Measurements from ENCODE around the gene CHDH. TPM values are rescaled to one million over a fixed set of nuclear protein-coding genes. Genes with fewer than 3 reads are reported as not detected.

Gene CHDH
- total RNA-seq, 2 experiments from 2014 or later: 0.03 to 2.3 TPM

DNA sequence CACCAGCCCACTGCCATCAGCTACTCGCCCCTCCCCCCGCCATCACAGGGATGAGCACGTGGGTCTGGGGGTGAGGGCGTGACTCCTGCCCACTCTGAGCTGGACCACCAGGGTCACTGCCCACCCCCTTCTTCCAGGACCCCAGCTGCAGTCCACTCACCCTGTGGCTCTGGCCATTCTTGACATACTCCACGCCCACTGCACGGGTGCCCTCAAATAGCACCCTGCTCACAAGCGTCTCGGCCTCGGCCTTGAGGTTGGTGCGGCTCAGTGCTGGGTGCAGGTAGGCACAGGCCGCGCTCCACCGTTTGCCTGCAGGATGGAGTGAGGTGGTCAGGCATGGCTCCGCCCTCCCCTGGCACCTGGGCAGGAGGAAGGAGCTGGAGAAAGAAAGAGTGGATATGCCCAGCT is 23.9 kb downstream of the CHDH start:
- Histone ChIP-seq H4K20me1 (ENCODE audit: insufficient read depth, low read length) (no peaks in the 10 kb centered on the region), H3K9me2 (ENCODE audit: insufficient read depth, low read length) (no peaks in the 10 kb centered on the region), H3K36me3 (ENCODE audit: insufficient read depth, low read length) (no peaks in the 10 kb centered on the region), H3K27ac (ENCODE audit: low read depth, low read length, poor library complexity, severe bottlenecking) (no peak overlapping the region), H3K9me3 (ENCODE audit: low read length) (no peaks in the 10 kb centered on the region), H3K4me2 (ENCODE audit: low read length) (no peak overlapping the region), H2AFZ (ENCODE audit: low read length) (no peak overlapping the region), H3K4me3 (ENCODE audit: low read depth, low read length, poor library complexity, severe bottlenecking) (no peak overlapping the region), H3K4me1 (ENCODE audit: insufficient read depth, low read length, poor library complexity, severe bottlenecking) (no peaks in the 10 kb centered on the region), H3K79me2 (ENCODE audit: insufficient read depth, low read depth, low read length) (no peaks in the 10 kb centered on the region)
- ChIA-PET POLR2A (interaction anchor here (0.6 to 0.7 kb wide), 2 partner anchors 17 to 114 kb away, joined by 3 read pairs; no protein-coding TSS in a partner anchor), CTCF (ENCODE audit: unreplicated experiment) (no interaction called here)
- intact Hi-C loops (cut with micrococcal nuclease; ENCODE audit: unreplicated experiment): no loop called here
- no peak for TF ChIP-seq EZH2phosphoT487 (IDR thresholded peaks at IDR 0.05; ENCODE audit: borderline replicate concordance, low read depth, low read length)
- TF ChIP-seq, protein P1, sequence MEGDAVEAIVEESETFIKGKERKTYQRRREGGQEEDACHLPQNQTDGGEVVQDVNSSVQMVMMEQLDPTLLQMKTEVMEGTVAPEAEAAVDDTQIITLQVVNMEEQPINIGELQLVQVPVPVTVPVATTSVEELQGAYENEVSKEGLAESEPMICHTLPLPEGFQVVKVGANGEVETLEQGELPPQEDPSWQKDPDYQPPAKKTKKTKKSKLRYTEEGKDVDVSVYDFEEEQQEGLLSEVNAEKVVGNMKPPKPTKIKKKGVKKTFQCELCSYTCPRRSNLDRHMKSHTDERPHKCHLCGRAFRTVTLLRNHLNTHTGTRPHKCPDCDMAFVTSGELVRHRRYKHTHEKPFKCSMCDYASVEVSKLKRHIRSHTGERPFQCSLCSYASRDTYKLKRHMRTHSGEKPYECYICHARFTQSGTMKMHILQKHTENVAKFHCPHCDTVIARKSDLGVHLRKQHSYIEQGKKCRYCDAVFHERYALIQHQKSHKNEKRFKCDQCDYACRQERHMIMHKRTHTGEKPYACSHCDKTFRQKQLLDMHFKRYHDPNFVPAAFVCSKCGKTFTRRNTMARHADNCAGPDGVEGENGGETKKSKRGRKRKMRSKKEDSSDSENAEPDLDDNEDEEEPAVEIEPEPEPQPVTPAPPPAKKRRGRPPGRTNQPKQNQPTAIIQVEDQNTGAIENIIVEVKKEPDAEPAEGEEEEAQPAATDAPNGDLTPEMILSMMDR (conservative IDR thresholded peaks at IDR 0.05; ENCODE audit: low read length): no peak
- no TSS peak for BruUV-seq (replicated peaks)
- no peak for DNase-seq (ENCODE audit: low spot score)

DNA sequence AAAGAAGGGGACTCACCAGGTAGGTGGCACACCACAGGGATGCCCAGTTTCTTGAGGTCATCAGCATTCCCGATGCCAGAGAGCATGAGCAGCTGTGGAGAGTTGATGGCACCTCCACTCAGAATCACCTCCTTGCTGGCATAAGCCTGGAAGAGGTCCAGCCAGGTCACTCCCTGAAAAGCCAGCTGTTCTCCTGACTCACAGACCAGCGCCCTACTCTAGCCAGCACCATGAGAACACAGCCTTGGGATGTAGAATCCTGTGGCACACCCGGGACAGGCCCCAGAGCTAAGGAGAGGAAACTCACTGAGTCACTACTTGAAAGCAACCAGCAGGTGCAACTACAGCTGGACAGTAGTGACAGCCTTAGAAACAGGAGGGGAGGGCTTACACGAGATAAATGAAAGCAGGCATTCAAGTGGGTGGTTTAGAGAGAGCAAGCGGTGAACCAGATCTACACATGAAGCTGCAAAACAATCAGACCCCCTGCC is 24.5 kb downstream of the CHDH start:
- H4K20me1 ChIP-seq (ENCODE audit: insufficient read depth, low read length): no peaks in the 10 kb centered on the region
- no TSS peak for BruUV-seq (replicated peaks)
- no peak overlapping the region for H3K4me2 ChIP-seq (ENCODE audit: low read length)
- H2AFZ ChIP-seq (ENCODE audit: low read length): no peak overlapping the region
- H3K36me3 ChIP-seq (ENCODE audit: insufficient read depth, low read length): no peaks in the 10 kb centered on the region
- no peak for TF ChIP-seq EZH2phosphoT487 (IDR thresholded peaks at IDR 0.05; ENCODE audit: borderline replicate concordance, low read depth, low read length)
- TF ChIP-seq, protein P1 (conservative IDR thresholded peaks at IDR 0.05; ENCODE audit: low read length): no peak
- no peaks in the 10 kb centered on the region for H3K4me1 ChIP-seq (ENCODE audit: insufficient read depth, low read length, poor library complexity, severe bottlenecking)
- no peaks in the 10 kb centered on the region for H3K79me2 ChIP-seq (ENCODE audit: insufficient read depth, low read depth, low read length)
- DNase-seq (ENCODE audit: low spot score): no peak
- no peaks in the 10 kb centered on the region for H3K9me2 ChIP-seq (ENCODE audit: insufficient read depth, low read length)
- ChIA-PET POLR2A (interaction anchor here (0.7 kb wide), 1 partner anchor 113 kb away, joined by 3 read pairs; no protein-coding TSS in a partner anchor), CTCF (ENCODE audit: unreplicated experiment) (no interaction called here)
- intact Hi-C loops (cut with micrococcal nuclease; ENCODE audit: unreplicated experiment): no loop called here
- no peaks in the 10 kb centered on the region for H3K9me3 ChIP-seq (ENCODE audit: low read length)
- H3K27ac ChIP-seq (ENCODE audit: low read depth, low read length, poor library complexity, severe bottlenecking): no peak overlapping the region
- H3K4me3 ChIP-seq (ENCODE audit: low read depth, low read length, poor library complexity, severe bottlenecking): no peak overlapping the region

DNA sequence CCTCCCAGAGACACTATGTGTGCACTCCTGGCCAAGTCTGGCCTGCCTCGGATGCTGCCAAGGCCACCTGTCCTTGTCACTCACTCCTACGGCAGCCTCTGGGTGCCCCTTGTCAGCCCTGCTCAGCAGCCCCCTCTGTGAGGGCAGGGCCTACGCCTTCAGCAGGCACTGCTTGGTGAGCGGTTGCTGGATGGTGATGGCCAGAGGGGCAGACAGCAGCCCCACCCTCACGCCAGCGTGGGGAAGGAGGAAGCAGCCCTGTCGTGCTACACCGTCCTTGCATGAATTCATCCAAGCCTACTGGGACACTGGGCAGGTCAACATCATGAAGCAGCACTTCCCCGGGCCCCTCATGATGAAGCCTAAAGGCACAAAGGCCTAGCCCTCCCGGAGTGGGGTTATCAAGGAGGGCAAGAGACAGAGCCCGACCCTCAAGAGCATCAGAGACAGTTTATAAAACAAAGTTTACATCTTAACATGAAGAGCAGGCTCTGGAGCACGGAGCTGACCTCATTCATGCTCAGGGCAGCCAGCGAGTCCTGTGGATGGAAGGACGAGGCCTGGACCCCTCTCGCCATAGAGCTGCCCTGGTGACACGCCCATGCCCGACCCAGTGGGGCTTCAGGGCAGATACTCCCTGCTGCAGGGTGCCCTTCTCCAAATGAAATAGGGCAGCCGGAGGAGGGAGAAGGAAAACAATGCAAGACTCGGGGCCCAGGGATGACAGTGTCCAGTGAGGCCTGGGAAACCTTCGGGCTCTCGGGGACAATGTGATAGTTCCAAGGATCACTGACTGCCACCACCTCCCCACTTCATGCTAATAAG is 25.3 kb downstream of the CHDH start:
- intact Hi-C loops (cut with micrococcal nuclease; ENCODE audit: unreplicated experiment): no loop called here
- H3K79me2 ChIP-seq (ENCODE audit: insufficient read depth, low read depth, low read length): no peaks in the 10 kb centered on the region
- H3K4me3 ChIP-seq (ENCODE audit: low read depth, low read length, poor library complexity, severe bottlenecking): no peak overlapping the region
- H3K4me2 ChIP-seq (ENCODE audit: low read length): no peak overlapping the region
- H3K4me1 ChIP-seq (ENCODE audit: insufficient read depth, low read length, poor library complexity, severe bottlenecking): no peaks in the 10 kb centered on the region
- DNase-seq (ENCODE audit: low spot score): no peak
- H3K27ac ChIP-seq (ENCODE audit: low read depth, low read length, poor library complexity, severe bottlenecking): no peak overlapping the region
- no peaks in the 10 kb centered on the region for H4K20me1 ChIP-seq (ENCODE audit: insufficient read depth, low read length)
- TF ChIP-seq EZH2phosphoT487 (IDR thresholded peaks at IDR 0.05; ENCODE audit: borderline replicate concordance, low read depth, low read length): no peak
- TF ChIP-seq, protein P1 (conservative IDR thresholded peaks at IDR 0.05; ENCODE audit: low read length): no peak
- no TSS peak for BruUV-seq (replicated peaks)
- H3K36me3 ChIP-seq (ENCODE audit: insufficient read depth, low read length): no peaks in the 10 kb centered on the region
- H3K9me2 ChIP-seq (ENCODE audit: insufficient read depth, low read length): no peaks in the 10 kb centered on the region
- ChIA-PET POLR2A (no interaction called here), CTCF (ENCODE audit: unreplicated experiment) (no interaction called here)
- H3K9me3 ChIP-seq (ENCODE audit: low read length): no peaks in the 10 kb centered on the region
- no peak overlapping the region for H2AFZ ChIP-seq (ENCODE audit: low read length)
